CD14-positive monocyte (primary cell): ENCODE results near the gene NUMB. TPM values are rescaled to one million over a fixed set of nuclear protein-coding genes. Genes with fewer than 3 reads are reported as not detected.

Experiments used
- DNase-seq, 3 donors: peaks; one replicate each; pipeline ENCODE4 v3.0.0-alpha.2; 2011 to 2022
- H2AFZ ChIP-seq: 2 replicates; pipeline ENCODE4 v1.6.0; 2012; ENCODE audit warnings: mild to moderate bottlenecking, low read depth, low read length, inconsistent platforms; ENCODE audit not compliant: insufficient read depth, poor library complexity, severe bottlenecking
- H3K27ac ChIP-seq, 2 donors: 1 replicate in 1 of 2; 2 replicates in 1 of 2; pipeline ENCODE4 v1.5.1; 2012 to 2013; ENCODE audit warnings: low read length in 2 of 2, control low read depth in 1 of 2, inconsistent platforms in 1 of 2, low read depth in 1 of 2, mild to moderate bottlenecking in 1 of 2
- H3K27me3 ChIP-seq, 2 donors: one replicate each; pipeline versions ENCODE4 v1.6.0 to v1.6.1; 2011 to 2013; ENCODE audit warnings: low read length in 2 of 2; ENCODE audit not compliant: control insufficient read depth in 2 of 2, insufficient read depth in 2 of 2
- H3K36me3 ChIP-seq, 2 donors: replicated peaks in 1 of 2; 1 replicate in 1 of 2; 2 replicates in 1 of 2; pipeline versions ENCODE4 v1.5.1 to v1.6.1; 2012 to 2013; ENCODE audit warnings: low read length in 2 of 2, control low read depth in 1 of 2, inconsistent platforms in 1 of 2, mild to moderate bottlenecking in 1 of 2; ENCODE audit not compliant: insufficient read depth in 2 of 2, control insufficient read depth in 1 of 2
- H3K4me1 ChIP-seq, 2 donors: 1 replicate in 1 of 2; 2 replicates in 1 of 2; pipeline versions ENCODE4 v1.5.1 to v1.6.1; 2012 to 2013; ENCODE audit warnings: low read length in 2 of 2, control low read depth in 1 of 2, inconsistent platforms in 1 of 2, mild to moderate bottlenecking in 1 of 2, moderate library complexity in 1 of 2; ENCODE audit not compliant: insufficient read depth in 2 of 2, control insufficient read depth in 1 of 2
- H3K4me2 ChIP-seq: replicated peaks from 2 replicates; pipeline ENCODE3; 2012; ENCODE audit warnings: low read length, moderate library complexity, mild to moderate bottlenecking; ENCODE audit not compliant: poor library complexity, severe bottlenecking; ENCODE audit errors: extremely low read depth
- H3K4me3 ChIP-seq, 3 experiments: fragments of 200-600 bp in 1 of 3; sonication (generic) in 1 of 3; replicated peaks in 1 of 3; 1 replicate in 2 of 3; 2 replicates in 1 of 3; pipeline ENCODE4 v1.5.1; 2011 to 2013; ENCODE audit warnings: low read length in 3 of 3, mild to moderate bottlenecking in 3 of 3, control low read depth in 2 of 3, low read depth in 2 of 3, inconsistent platforms in 1 of 3, moderate library complexity in 1 of 3
- H3K79me2 ChIP-seq: 2 replicates; pipeline ENCODE4 v1.6.0; 2012; ENCODE audit warnings: mild to moderate bottlenecking, control low read depth, inconsistent platforms, low read length, moderate library complexity; ENCODE audit not compliant: insufficient read depth
- H3K9ac ChIP-seq: 2 replicates; pipeline ENCODE4 v1.6.0; 2017; ENCODE audit warnings: low read length, mild to moderate bottlenecking; ENCODE audit not compliant: insufficient read depth, poor library complexity, severe bottlenecking
- H3K9me3 ChIP-seq, 2 donors: replicated peaks in 1 of 2; 1 replicate in 1 of 2; 2 replicates in 1 of 2; pipeline versions ENCODE4 v1.5.1 to v1.6.1; 2012 to 2013; ENCODE audit warnings: low read length in 2 of 2, control low read depth in 1 of 2; ENCODE audit not compliant: control insufficient read depth in 1 of 2, insufficient read depth in 1 of 2
- H4K20me1 ChIP-seq: 2 replicates; pipeline ENCODE4 v1.6.0; 2012; ENCODE audit warnings: mild to moderate bottlenecking, low read length, control low read depth, moderate library complexity; ENCODE audit not compliant: insufficient read depth
- H3K27ac Mint-ChIP-seq, 7 donors: one replicate each; pipeline ENCODE4 v1.8.0; 2020; ENCODE audit warnings: mild to moderate bottlenecking in 7 of 7, mixed read lengths in 7 of 7, moderate library complexity in 6 of 7, inconsistent platforms in 2 of 7
- H3K27me3 Mint-ChIP-seq, 3 donors: one replicate each; pipeline ENCODE4 v1.8.0; 2021 to 2022; ENCODE audit warnings: low read depth in 3 of 3, mild to moderate bottlenecking in 3 of 3, mixed read lengths in 3 of 3, moderate library complexity in 3 of 3, inconsistent platforms in 1 of 3
- H3K36me3 Mint-ChIP-seq, 2 donors: one replicate each; pipeline ENCODE4 v1.8.0; 2020; ENCODE audit warnings: mixed read lengths in 2 of 2, inconsistent platforms in 1 of 2, mild to moderate bottlenecking in 1 of 2
- H3K4me1 Mint-ChIP-seq: one replicate; pipeline ENCODE4 v1.8.0; 2020; ENCODE audit warnings: mild to moderate bottlenecking, mixed read lengths
- H3K4me3 Mint-ChIP-seq, 2 donors: one replicate each; pipeline ENCODE4 v1.8.0; 2020; ENCODE audit warnings: mild to moderate bottlenecking in 2 of 2, mixed read lengths in 2 of 2, moderate library complexity in 1 of 2
- H3K9me3 Mint-ChIP-seq, 7 donors: one replicate each; pipeline ENCODE4 v1.8.0; 2020 to 2022; ENCODE audit warnings: mixed read lengths in 7 of 7, mild to moderate bottlenecking in 6 of 7, moderate library complexity in 6 of 7, inconsistent platforms in 2 of 7
- CTCF ChIP-seq: fragments of 200-600 bp; IDR thresholded peaks from one replicate; pipeline ENCODE4 v1.8.0; 2022; ENCODE audit warnings: antibody characterized with exemption, mild to moderate bottlenecking
- WGBS: methylation state at CpG from one replicate; pipeline ENCODE4 v1.1.5; 2013; ENCODE audit warnings: missing lambda C conversion rate; ENCODE audit not compliant: insufficient coverage; 5-methylcytosine and 5-hydroxymethylcytosine counted together
- intact Hi-C, 2 donors: fragments of 100-400 bp; cut with micrococcal nuclease; formaldehyde crosslinking; loops; one replicate each; pipeline versions ENCODE4 v1.15.0 to v1.15.1; 2023
- polyA plus RNA-seq, 3 donors: library from polyadenylated mRNA; depleted of rRNA in 1 of 3; unstranded in 2 of 3; stranded (reverse) in 1 of 3; fragments of 300-500 nt in 2 of 3; fragments of >200 nt in 1 of 3; fragmentation: Illumina TruSeq in 2 of 3; gene quantifications; 1 replicate in 2 of 3; 2 replicates in 1 of 3; pipeline ENCODE4 v1.2.3, GENCODE V29; 2012 to 2021

NUMB gene
- polyA plus RNA-seq, 3 donors = 83.4 to 223 (median 126) TPM

GRCh38 chr14:73233564-73233963 lies 224.8 kb downstream of the NUMB start:
- intact Hi-C loops = no loop called here
- H3K36me3 Mint-ChIP-seq = peaks cover 16 to 18% of the 10 kb centered on the region in 2 donors
- Histone ChIP-seq H3K4me1 (peaks cover 15 to 27% of the 10 kb centered on the region in 2 donors), H3K4me3 (no peak overlapping the region), H3K79me2 (no peaks in the 10 kb centered on the region), H3K9me3 (peaks cover 0 to 5% of the 10 kb centered on the region in 2 donors), H4K20me1 (peaks cover 7% of the 10 kb centered on the region), H3K4me2 (no peak overlapping the region), H3K9ac (no peak overlapping the region), H3K27ac (no peak overlapping the region), H3K36me3 (peaks cover 8 to 9% of the 10 kb centered on the region in 2 donors), H2AFZ (no peak overlapping the region), H3K27me3 (peaks cover 33 to 59% of the 10 kb centered on the region in 2 donors)
- no peak overlapping the region for H3K27ac Mint-ChIP-seq
- peaks cover 0 to 16% (median 7%) of the 10 kb centered on the region in 7 donors for H3K9me3 Mint-ChIP-seq
- H3K4me3 Mint-ChIP-seq = no peak overlapping the region
- WGBS = 82% methylated on average over 9 of the region's 10 CpGs
- peaks cover 20% of the 10 kb centered on the region for H3K4me1 Mint-ChIP-seq
- peaks cover 52 to 70% (median 53%) of the 10 kb centered on the region in 3 donors for H3K27me3 Mint-ChIP-seq
- no peak for DNase-seq
- no peak for TF ChIP-seq CTCF

- Histone ChIP-seq H3K36me3 (peaks cover 9 to 15% of the 10 kb centered on the region in 2 donors), H3K4me3 (no peak overlapping the region), H3K27ac (no peak overlapping the region), H3K4me2 (no peak overlapping the region), H3K9ac (no peak overlapping the region), H3K79me2 (no peaks in the 10 kb centered on the region), H2AFZ (no peak overlapping the region), H4K20me1 (peaks cover 11% of the 10 kb centered on the region), H3K9me3 (no peaks in the 10 kb centered on the region), H3K27me3 (peaks cover 28 to 53% of the 10 kb centered on the region in 2 donors), H3K4me1 (peaks cover 10 to 22% of the 10 kb centered on the region in 2 donors)
- peaks cover 47 to 64% (median 47%) of the 10 kb centered on the region in 3 donors for H3K27me3 Mint-ChIP-seq
- peaks cover 20 to 24% of the 10 kb centered on the region in 2 donors for H3K36me3 Mint-ChIP-seq
- TF ChIP-seq CTCF = no peak
- no peak overlapping the region for H3K27ac Mint-ChIP-seq
- no peak for DNase-seq
- peaks cover 21% of the 10 kb centered on the region for H3K4me1 Mint-ChIP-seq
- H3K9me3 Mint-ChIP-seq = peaks cover 0 to 16% (median 7%) of the 10 kb centered on the region in 7 donors
- 92% methylated on average over 8 of the region's 8 CpGs for WGBS
- H3K4me3 Mint-ChIP-seq = no peak overlapping the region
- intact Hi-C loops = no loop called here
These were observed 225.4 kb downstream of the NUMB start for GRCh38 chr14:73232984-73233383.
